ENCODE data around the gene CDKN2B-AS1.

GRCh38 chr9:22033012-22033630, 38.5 kb downstream of the CDKN2B-AS1 start:
- TF ChIP-seq CTCF (IDR thresholded peaks at IDR 0.05; ENCODE audit: insufficient read depth, low read length, poor library complexity, severe bottlenecking) (no peak), EZH2phosphoT487 (conservative IDR thresholded peaks at IDR 0.05; ENCODE audit: low read length) (no peak)

Measured in SU-DHL-6 (cell line).